B cell (primary cell): ENCODE measurements around the gene PLA2G4C. TPM values are rescaled to one million over a fixed set of nuclear protein-coding genes. Genes with fewer than 3 reads are reported as not detected.

Source experiments
- ATAC-seq: fragments of 200-7000 bp; cut with Tn5 transposase; one replicate; pipeline ENCODE4 v1.10.0; 2021; ENCODE audit warnings: low read depth, mild to moderate bottlenecking, moderate number of reproducible peaks, moderate library complexity
- CTCF ChIA-PET: fragments of 350-600 bp; sonication (Branson Sonifier 250); formaldehyde crosslinking; loops from one replicate; lab custom pipeline; 2021; ENCODE audit warnings: antibody characterized with exemption, inconsistent platforms; lab: Charles Lee
- POLR2A ChIA-PET: fragments of 350-600 bp; sonication (Branson Sonifier 250); formaldehyde crosslinking; loops from one replicate; lab custom pipeline; 2021; ENCODE audit warnings: antibody characterized with exemption; lab: Charles Lee
- DNase-seq: peaks from one replicate; pipeline ENCODE4 v3.0.0; 2013
- H2AFZ ChIP-seq: 2 replicates; pipeline ENCODE4 v1.6.1; 2012; ENCODE audit warnings: mild to moderate bottlenecking, low read depth, low read length; ENCODE audit not compliant: insufficient read depth, poor library complexity, severe bottlenecking
- H3K27ac ChIP-seq, 2 donors: 1 replicate in 1 of 2; 2 replicates in 1 of 2; pipeline ENCODE4 v1.5.1; 2012 to 2013; ENCODE audit warnings: low read length in 2 of 2, mild to moderate bottlenecking in 2 of 2, moderate library complexity in 1 of 2
- H3K27me3 ChIP-seq, 4 experiments: fragments of 200-600 bp in 1 of 4; sonication (generic) in 1 of 4; replicated peaks in 1 of 4; 1 replicate in 2 of 4; 2 replicates in 2 of 4; pipeline versions ENCODE4 v1.6.1 to v1.7.0; 2013 to 2016; ENCODE audit warnings: low read length in 3 of 4, mild to moderate bottlenecking in 2 of 4, mixed read lengths in 1 of 4, moderate library complexity in 1 of 4; ENCODE audit not compliant: insufficient read depth in 4 of 4, control insufficient read depth in 3 of 4; ENCODE audit errors: control extremely low read depth in 1 of 4
- H3K36me3 ChIP-seq, 2 experiments: replicated peaks in 1 of 2; 1 replicate in 1 of 2; 2 replicates in 1 of 2; pipeline versions ENCODE4 v1.6.1 to v1.7.1; 2013; ENCODE audit warnings: low read length in 1 of 2; ENCODE audit not compliant: insufficient read depth in 2 of 2, control insufficient read depth in 1 of 2; ENCODE audit errors: control extremely low read depth in 1 of 2, extremely low read depth in 1 of 2
- H3K4me1 ChIP-seq, 2 donors: fragments of 200-600 bp in 1 of 2; sonication (generic) in 1 of 2; 1 replicate in 1 of 2; 2 replicates in 1 of 2; pipeline versions ENCODE4 v1.5.1 to v1.6.1; 2013 to 2017; ENCODE audit warnings: low read length in 2 of 2; ENCODE audit not compliant: control insufficient read depth in 2 of 2, insufficient read depth in 2 of 2
- H3K4me2 ChIP-seq: replicated peaks from 2 replicates; pipeline ENCODE3; 2012; ENCODE audit warnings: mild to moderate bottlenecking, low read depth, low read length; ENCODE audit not compliant: poor library complexity, severe bottlenecking
- H3K4me3 ChIP-seq, 5 experiments: fragments of 200-600 bp in 1 of 5; sonication (generic) in 1 of 5; 1 replicate in 3 of 5; 2 replicates in 2 of 5; pipeline versions ENCODE4 v1.5.1 to v1.7.0; 2011 to 2016; ENCODE audit warnings: low read length in 4 of 5, mild to moderate bottlenecking in 4 of 5, low read depth in 2 of 5, control low read depth in 1 of 5, moderate library complexity in 1 of 5; ENCODE audit not compliant: insufficient read depth in 1 of 5; ENCODE audit errors: control extremely low read depth in 1 of 5, extremely low read depth in 1 of 5
- H3K79me2 ChIP-seq: fragments of 200-600 bp; sonication (generic); one replicate; pipeline ENCODE4 v1.6.0; 2016; ENCODE audit warnings: low read length; ENCODE audit not compliant: control insufficient read depth, insufficient read depth
- H3K9ac ChIP-seq: fragments of 200-600 bp; sonication (generic); 2 replicates; pipeline ENCODE4 v1.6.1; 2017; ENCODE audit warnings: mild to moderate bottlenecking, low read length, moderate library complexity
- H3K9me3 ChIP-seq, 3 donors: one replicate each; pipeline versions ENCODE4 v1.6.1 to v1.7.1; 2013; ENCODE audit warnings: low read length in 2 of 3; ENCODE audit not compliant: control insufficient read depth in 2 of 3, insufficient read depth in 1 of 3; ENCODE audit errors: control extremely low read depth in 1 of 3
- H4K20me1 ChIP-seq: 2 replicates; pipeline ENCODE4 v1.6.0; 2012; ENCODE audit warnings: mild to moderate bottlenecking, low read length; ENCODE audit not compliant: insufficient read depth, control insufficient read depth, poor library complexity, severe bottlenecking
- H3K27ac Mint-ChIP-seq: one replicate; pipeline ENCODE4 v1.8.0; 2021; ENCODE audit warnings: mixed read lengths
- H3K27me3 Mint-ChIP-seq: one replicate; pipeline ENCODE4 v1.8.0; 2021; ENCODE audit warnings: mixed read lengths
- H3K4me1 Mint-ChIP-seq: one replicate; pipeline ENCODE4 v1.8.0; 2021; ENCODE audit warnings: mixed read lengths
- H3K4me3 Mint-ChIP-seq: one replicate; pipeline ENCODE4 v1.8.0; 2021; ENCODE audit warnings: mixed read lengths
- H3K9me3 Mint-ChIP-seq: one replicate; pipeline ENCODE4 v1.8.0; 2022; ENCODE audit warnings: mixed read lengths; ENCODE audit not compliant: insufficient read depth
- EZH2 ChIP-seq: IDR thresholded peaks from 2 replicates; pipeline ENCODE4 v1.6.1; 2012; ENCODE audit warnings: borderline replicate concordance, low read depth, mild to moderate bottlenecking, moderate library complexity, low read length; ENCODE audit not compliant: insufficient read depth, poor library complexity, severe bottlenecking
- WGBS: methylation state at CpG from one replicate; pipeline ENCODE4 v1.1.5; 2013; ENCODE audit warnings: missing lambda C conversion rate; ENCODE audit not compliant: insufficient coverage; 5-methylcytosine and 5-hydroxymethylcytosine counted together
- intact Hi-C: fragments of 100-400 bp; cut with micrococcal nuclease; formaldehyde crosslinking; loops from one replicate; pipeline ENCODE4 v1.10.0; 2022
- polyA plus RNA-seq: library from polyadenylated mRNA; depleted of rRNA; stranded (reverse); fragments of >200 nt; gene quantifications from 2 replicates; pipeline ENCODE4 v1.2.3, GENCODE V29; 2012
- total RNA-seq, 2 donors: library from RNA; stranded (reverse); fragments of 120-200 nt in 1 of 2; gene quantifications; 1 replicate in 1 of 2; 2 replicates in 1 of 2; pipeline versions ENCODE4 v1.2.3 to v1.2.4, GENCODE V29; 2013 to 2022
- TF ChIP-seq, protein P1 (sequence below): fragments of 200-600 bp; IDR thresholded peaks from one replicate; pipeline ENCODE4 v1.8.0; 2022; ENCODE audit warnings: antibody characterized with exemption, mild to moderate bottlenecking

The PLA2G4C gene
- total and polyA plus RNA-seq, 2 donors (not counting 1 experiment from before 2014, with no cell fraction given), result 11.1 to 12.3 TPM

DNA sequence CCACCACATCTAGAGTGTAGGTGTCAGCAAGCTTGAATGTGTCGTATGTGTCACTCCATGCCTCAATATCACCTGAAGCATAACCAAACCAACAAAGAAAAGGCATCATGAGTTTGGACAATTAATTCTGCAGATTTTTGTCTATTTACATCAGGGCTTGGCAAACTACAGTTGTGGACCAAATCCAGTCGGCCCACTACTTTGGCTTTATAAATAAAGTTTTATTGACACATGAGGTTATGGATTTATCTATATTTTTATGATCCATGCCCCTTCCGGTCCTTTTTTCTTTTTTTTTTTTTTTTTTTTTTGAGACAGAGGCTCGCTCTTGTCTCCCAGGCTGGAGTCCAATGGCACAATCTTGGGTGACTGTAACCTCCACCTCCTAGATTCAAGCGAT is 57.5 kb downstream of the PLA2G4C start:
- WGBS, result no CpG with 5 or more reads among the region's 5 CpGs
- no peak overlapping the region for H3K4me3 ChIP-seq
- CTCF ChIA-PET, result no interaction called here

DNA sequence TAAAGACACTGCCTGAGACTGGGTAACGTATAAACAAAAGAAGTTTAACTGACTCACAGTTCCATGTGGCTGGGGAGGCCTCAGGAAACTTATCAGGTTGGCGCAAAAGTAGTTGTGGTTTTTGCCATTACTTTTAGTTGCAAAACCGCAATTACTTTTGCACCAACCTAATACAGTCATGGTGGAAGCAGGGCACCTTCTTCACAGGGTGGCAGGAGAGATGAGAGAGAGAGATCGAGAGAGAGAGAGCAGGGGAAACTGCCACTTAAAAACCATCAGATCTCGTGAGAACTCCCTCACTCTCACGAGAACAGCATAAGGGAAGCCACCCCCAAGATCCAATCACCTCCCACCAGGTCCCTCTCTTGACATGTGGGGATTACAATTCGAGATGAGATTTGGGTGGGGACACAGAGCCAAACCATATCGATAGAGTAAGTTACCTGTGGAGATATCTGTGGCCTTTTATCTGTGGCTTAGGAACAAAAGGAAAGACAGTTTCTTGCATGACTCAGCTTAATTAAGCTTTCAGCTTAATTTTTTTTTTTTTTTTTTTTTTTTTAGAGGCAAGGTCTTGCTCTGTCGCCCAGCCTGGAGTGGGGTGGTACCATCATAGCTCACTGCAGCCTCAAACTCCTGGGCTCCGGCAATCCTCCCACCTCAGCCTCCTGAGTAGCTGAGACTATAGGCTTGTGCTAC is 59.1 kb downstream of the PLA2G4C start:
- Histone ChIP-seq H3K4me3 (no peak overlapping the region), H3K4me1 (no peaks in the 10 kb centered on the region), H3K36me3 (no peaks in the 10 kb centered on the region), H2AFZ (no peak overlapping the region), H3K27ac (no peak overlapping the region), H4K20me1 (no peaks in the 10 kb centered on the region), H3K79me2 (no peaks in the 10 kb centered on the region), H3K27me3 (no peaks in the 10 kb centered on the region), H3K4me2 (no peak overlapping the region), H3K9me3 (peaks cover 0 to 11% (median 0%) of the 10 kb centered on the region in 3 donors), H3K9ac (no peak overlapping the region)
- POLR2A ChIA-PET, result no interaction called here
- CTCF ChIA-PET, result no interaction called here
- 100% methylated on average over 1 of the region's 10 CpGs for WGBS
- DNase-seq, result no peak
- no peak overlapping the region for H3K27ac Mint-ChIP-seq
- no peak overlapping the region for H3K4me3 Mint-ChIP-seq
- intact Hi-C loops, result no loop called here
- no peak for ATAC-seq
- TF ChIP-seq EZH2, result no peak
- TF ChIP-seq, protein P1, sequence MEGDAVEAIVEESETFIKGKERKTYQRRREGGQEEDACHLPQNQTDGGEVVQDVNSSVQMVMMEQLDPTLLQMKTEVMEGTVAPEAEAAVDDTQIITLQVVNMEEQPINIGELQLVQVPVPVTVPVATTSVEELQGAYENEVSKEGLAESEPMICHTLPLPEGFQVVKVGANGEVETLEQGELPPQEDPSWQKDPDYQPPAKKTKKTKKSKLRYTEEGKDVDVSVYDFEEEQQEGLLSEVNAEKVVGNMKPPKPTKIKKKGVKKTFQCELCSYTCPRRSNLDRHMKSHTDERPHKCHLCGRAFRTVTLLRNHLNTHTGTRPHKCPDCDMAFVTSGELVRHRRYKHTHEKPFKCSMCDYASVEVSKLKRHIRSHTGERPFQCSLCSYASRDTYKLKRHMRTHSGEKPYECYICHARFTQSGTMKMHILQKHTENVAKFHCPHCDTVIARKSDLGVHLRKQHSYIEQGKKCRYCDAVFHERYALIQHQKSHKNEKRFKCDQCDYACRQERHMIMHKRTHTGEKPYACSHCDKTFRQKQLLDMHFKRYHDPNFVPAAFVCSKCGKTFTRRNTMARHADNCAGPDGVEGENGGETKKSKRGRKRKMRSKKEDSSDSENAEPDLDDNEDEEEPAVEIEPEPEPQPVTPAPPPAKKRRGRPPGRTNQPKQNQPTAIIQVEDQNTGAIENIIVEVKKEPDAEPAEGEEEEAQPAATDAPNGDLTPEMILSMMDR, result no peak
- H3K9me3 Mint-ChIP-seq, result no peaks in the 10 kb centered on the region
- H3K27me3 Mint-ChIP-seq, result no peaks in the 10 kb centered on the region
- H3K4me1 Mint-ChIP-seq, result no peaks in the 10 kb centered on the region

More for the DNA sequence above, 57.5 kb downstream of the PLA2G4C start:
- no peak overlapping the region for H3K4me3 Mint-ChIP-seq
- POLR2A ChIA-PET, result no interaction called here
- peaks cover 0 to 11% (median 0%) of the 10 kb centered on the region in 3 donors for H3K9me3 ChIP-seq
- DNase-seq, result no peak
- H4K20me1 ChIP-seq, result no peaks in the 10 kb centered on the region
- intact Hi-C loops, result no loop called here
- H3K4me1 ChIP-seq, result no peaks in the 10 kb centered on the region
- H3K27me3 Mint-ChIP-seq, result no peaks in the 10 kb centered on the region
- H3K79me2 ChIP-seq, result no peaks in the 10 kb centered on the region
- no peak overlapping the region for H3K4me2 ChIP-seq
- ATAC-seq, result no peak
- H2AFZ ChIP-seq, result no peak overlapping the region
- H3K27ac Mint-ChIP-seq, result no peak overlapping the region
- no peak overlapping the region for H3K9ac ChIP-seq
- no peaks in the 10 kb centered on the region for H3K4me1 Mint-ChIP-seq
- no peaks in the 10 kb centered on the region for H3K9me3 Mint-ChIP-seq
- H3K27me3 ChIP-seq, result no peaks in the 10 kb centered on the region
- no peaks in the 10 kb centered on the region for H3K36me3 ChIP-seq
- TF ChIP-seq, protein P1, result no peak
- TF ChIP-seq EZH2, result no peak
- H3K27ac ChIP-seq, result no peak overlapping the region
